Fibroblast of the conjunctiva (primary cell): ENCODE measurements around the gene UGCG.
"Not testable (repeated sequence)": the region's sequence is repeated elsewhere in the genome, so short reads cannot be mapped to it uniquely, and the experiment has no call there.

Experiments
- DNase-seq: peaks from one replicate; pipeline ENCODE4 v3.0.0-alpha.2; 2010; ENCODE audit warnings: low read depth

UGCG gene

DNA sequence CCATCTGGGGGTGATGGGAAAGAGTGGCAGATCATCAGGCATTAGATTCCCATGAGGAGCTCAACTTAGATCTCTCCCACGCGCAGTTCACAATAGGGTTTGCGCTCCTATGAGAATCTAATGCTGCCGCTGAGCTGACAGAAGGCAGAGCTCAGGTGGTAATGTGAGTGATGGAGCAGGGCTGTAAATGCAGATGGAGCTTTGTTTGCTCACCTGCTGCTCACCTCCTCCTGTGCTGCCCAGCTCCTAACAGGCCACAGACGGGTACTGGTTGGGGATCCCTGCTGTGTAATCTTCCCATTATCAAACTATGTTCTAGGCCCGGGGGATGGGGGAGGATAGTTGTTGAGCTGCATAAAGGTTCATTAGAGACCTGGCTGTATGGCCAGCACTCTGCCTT, 58.4 kb downstream of the UGCG start:
- no peak for DNase-seq

DNA sequence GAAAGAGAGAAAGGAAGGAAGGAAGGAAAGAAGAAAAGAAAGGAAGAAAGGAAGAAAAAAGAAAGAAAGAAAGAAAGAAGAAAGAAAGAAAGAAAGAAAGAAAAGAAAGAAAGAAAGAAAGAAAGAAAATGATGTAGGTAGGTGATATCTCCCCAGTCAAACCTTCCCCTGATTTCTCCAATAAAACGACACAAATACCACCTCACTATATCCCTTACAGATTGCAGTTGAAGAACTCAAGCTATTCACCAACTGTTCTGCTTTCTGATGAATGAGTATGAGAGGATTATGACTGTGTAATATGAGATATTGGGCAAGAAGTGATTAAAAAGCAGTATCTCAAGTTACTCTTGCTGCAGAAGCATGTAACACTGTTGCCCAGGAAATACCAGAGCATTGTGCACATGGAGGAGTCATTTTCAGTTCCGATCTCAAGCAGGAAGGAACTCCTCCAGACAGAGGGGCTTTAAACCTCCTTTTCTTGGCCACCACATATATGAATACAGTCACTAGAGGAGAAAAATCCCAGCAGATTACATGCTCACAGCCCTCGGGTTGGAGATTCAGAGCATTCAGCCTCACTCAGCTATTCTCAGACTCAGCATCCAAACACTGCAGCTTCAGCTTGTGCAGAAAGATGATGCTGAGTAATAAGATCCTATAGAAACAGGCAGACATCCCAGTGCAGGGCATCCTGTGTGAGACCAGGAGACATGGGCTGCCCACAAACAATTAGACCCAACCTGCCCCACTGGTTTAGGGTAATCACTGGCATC, 61.4 kb downstream of the UGCG start:
- peak; percentile 81 for DNase-seq

DNA sequence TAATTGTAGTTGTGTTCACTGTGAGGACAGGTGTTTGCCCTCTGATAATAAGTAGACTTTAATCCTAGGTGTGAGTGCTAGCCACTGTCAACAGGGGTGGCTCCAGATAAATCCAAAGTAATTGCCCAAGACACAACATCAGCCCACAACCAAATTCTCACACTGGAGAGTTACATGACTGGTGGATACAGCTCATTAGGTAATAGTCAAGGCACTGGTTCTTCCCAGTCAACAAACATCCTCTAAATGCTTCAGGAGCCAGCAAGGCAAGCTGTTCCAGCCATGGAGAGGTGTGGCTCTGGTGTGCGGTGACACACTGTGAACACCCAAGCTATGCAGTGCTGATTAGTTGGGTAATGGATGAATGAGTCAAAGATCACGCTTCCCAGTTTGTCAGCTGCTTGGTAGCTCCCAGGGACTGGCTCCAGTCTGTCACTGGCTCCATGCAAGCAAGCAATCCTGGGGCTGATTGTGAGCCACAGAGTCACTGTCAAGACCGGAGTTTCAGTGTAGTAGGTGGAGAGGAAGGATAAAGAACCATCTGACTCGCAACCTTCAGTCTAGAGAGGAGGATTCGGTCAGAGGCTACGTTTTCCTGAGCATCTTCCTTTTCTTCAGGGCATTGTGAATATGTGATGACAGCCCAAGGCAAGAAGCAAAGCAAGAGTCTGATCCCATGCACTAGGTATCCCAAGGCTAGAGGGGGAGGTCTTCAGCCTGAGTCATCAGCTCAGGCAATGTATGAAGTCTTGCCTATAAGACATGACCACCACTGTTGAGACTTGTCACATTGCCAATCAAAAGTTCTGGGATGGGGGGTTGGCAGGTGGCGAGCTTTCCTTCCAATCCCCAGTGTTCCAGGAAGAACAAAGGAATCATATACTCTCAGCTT, 63.1 kb downstream of the UGCG start:
- DNase-seq = no peak

DNA sequence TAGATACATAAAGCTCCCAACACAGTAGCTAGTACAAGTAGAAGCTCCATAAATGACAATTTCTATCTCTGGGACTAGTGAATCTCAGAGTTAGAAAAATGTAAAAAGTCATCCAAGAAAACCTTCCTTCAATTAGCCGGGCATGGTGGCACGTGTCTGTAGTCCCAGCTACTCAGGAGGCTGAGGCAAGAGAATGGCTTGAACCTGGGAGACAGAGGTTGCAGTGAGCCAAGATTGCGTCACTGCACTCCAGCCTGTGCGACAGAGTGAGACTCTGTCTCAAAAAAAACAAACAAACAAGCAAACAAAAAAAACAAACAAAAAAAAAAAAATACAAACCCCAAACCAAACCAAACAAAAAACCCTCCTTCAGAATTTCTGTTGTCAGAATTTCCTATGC, 63.9 kb downstream of the UGCG start:
- not testable (repeated sequence) for DNase-seq

DNA sequence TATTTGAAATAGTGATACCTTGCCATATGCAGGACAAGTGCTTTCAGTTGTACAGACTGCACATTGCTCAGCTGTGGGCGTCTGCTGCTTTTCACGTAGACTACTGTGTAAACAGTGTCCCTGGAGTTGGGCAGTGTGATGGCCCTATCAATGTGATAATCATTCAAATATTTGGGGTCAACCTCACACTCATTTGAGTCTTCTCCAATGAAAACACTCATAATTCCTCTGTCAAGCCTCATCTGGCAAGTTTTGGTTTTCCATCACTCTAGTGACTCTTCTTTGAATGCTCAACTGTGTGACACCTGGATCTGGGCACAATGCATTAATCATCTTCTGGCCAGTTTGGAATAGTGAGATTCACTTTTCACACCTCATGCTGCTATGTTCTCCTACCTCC, 64.4 kb downstream of the UGCG start:
- no peak for DNase-seq

DNA sequence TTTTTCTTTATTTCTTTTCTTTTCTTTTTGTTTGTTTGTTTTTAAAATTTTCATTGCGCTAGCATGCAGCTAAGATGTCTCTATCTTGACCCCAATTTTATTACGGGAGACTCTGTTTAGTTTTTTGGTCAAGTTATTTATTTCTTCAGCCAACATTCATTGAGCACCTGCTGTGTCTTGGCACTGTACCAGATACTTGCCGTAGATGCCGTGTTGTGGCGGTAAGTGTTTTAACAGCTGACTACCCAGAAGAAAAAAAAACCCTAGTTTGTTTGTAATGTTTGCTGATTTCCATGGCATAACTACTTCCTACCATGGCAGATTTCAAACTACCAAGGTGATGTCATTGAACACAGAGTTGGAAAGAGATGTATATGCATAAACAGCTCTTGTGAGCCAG, 65.0 kb downstream of the UGCG start:
- no peak for DNase-seq

DNA sequence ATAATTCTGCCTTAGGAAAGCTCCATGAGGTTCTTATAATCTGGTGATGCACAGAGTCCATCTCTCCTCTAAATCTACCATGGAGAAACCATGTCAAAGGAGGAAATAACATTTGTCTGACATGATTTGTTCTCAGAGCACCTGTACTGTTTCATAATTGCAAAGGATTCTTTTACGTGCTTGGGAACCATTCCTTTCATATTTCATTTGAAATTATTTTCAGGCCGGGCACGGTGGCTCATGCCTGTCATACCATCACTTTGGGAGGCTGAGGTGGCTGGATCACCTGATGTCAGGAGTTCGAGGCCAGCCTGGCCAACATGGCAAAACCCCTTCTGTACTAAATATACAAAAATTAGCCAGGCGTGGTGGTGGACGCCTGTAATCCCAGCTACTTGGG, 65.4 kb downstream of the UGCG start:
- DNase-seq = no peak

DNA sequence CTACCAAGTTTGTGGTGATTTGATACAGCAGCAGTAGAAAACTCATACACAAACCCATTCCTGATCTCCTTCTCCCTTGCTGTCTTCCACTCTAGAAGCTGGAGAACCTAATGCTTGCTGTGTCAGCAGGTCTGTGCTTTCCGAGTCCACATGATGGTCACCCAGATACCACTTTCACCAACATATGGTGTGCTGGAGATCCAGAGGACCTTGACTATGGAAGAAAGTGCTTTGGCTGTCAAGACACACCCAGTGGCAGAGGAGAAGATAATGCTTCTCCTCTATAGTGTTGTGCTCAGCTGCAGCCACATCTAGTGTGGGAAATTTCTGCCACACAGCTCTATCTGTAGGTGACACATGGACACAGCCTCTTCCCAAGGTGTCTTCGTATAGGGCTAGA, 67.4 kb downstream of the UGCG start:
- no peak for DNase-seq

DNA sequence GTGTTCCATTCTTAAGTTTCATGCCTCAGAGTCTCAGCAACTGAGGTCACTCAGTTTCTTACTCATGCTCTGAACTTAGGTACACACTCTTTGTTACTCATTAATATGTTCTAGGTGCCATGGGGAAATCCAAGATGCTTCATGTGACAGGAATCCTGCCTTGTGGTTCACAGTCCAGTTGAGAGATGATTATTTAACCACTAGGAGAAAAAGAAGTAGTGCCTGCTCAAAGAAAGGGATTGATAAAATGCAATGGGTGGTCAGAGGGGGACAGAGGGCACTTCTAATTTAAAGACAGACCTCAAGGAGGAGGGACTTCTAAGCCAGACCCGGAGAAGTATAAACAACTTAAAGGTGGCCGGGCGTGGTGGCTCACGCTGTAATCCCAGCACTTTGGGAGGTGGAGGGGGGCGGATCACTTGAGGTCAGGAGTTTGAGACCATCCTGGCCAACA, 69.0 kb downstream of the UGCG start:
- DNase-seq = peak; percentile 68

DNA sequence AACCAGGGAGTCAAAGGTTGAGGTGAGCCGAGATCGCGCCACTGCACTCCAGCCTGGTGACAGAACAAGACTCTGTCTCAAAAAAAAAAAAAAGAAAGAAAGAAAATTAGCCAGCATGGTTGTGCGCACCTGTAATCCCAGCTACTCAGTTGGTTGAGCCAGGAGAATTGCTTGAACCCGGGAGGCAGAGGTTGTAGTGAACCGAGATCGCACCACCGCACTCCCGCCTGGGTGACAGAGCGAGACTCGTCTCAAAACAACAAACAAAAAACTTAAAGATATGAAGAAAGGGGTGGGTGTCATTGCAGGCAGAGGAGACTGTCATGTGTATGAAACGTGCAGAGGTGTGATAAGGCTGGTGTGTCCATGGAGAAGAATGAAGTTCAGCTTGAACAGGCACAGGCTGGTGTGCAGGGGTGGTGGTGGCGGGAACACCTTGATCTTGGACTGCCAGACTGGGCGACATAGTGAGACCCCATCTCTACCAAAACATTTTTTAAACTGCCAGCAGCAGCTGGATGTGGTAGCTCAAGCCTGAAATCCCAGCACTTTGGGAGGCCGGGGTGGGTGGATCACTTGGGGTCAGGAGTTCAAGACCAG, 69.6 kb downstream of the UGCG start:
- DNase-seq = no peak

DNA sequence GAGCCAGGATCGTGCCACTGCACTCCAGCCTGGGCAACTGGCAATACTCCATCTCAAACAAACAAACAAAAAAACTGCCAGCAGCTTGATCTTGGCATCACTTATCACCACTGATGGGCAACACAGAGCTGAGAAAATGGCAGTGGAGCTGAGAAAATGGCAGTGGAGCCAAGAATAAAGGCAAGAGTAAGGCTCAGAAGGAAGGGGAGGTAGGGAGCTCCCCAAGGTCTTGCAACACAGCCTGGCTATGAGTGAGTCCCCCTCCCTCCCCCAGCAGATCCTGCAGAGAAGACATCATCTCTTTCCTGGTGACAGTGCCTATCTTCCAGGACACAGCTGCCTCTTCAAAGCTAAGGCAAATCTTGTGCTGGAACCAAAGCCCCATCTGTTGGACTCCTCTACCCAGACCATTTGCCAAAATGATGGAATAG, 70.3 kb downstream of the UGCG start:
- no peak for DNase-seq

DNA sequence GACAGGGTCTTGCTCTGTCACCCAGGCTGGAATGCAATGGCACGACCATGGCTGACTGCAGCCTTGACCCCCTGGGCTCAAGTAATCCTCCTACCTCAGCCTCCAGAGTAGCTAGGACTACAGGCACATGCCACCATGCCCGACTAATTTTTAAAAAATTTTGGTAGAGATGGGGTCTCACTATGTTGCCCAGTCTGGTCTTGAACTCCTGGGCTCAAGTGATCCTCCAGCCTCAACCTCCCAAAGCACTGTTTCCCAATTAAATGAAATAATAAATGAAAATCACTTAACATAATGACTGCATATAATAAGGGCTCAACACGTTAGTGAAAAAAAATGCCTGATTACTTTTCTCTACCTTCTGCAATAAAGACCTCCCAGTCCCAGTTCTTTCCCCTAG, 71.0 kb downstream of the UGCG start:
- DNase-seq = no peak

DNA sequence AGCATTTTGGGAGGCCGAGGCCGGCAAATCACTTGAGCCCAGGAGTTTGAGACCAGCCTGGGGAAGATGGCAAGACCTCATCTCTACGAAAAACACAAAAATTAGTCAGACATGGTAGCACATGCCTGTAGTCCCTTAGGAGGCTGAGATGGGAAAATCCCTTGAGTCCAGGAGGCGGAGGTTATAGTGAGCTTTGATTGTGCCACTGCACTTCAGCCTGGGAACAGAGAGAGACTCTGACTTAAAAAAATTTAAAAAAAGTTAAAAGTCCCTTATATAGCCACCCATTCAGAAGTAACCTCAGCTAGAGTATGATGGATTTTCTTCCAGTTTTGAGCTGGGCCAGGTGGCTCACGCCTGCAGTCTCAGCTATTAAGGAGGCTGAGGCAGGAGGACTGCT, 72.4 kb downstream of the UGCG start:
- no peak for DNase-seq

DNA sequence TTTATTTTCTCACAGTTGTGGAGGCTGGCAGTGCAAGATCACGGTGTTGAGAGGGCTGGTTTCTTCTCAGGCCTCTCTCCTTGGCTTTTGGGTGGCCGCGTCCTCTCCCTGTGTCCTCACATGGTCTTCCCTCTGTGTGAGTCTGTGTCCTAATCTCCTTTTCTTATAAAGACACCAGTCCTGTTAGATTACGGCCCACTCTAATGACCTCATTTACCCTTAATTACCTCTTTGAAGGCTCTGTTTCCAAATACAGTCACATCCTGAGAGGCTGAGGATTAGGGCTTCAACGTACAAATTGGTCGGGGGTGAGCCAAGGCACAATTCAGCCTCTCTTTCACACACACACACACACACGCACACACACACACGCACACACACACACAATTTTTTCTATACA, 73.0 kb downstream of the UGCG start:
- no peak for DNase-seq

DNA sequence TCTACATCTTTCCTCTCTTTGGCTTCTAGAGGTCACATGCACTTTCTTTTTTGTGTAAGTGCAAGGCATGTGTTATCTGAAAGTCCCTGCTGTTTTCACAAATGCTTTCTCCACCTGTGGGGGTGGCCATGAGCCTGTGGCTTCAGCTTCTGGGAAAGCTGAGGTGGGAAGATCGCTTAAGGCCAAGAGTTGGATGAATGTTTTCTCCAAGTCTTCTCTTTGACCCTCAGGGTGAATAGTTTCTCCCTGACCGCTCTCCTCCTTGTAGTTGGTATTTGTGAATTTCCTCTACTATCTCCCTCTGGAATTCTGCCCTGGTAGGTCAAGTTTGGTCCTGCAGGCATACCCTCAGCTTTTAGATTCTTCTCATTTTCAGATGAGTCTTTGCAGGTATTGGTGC, 74.2 kb downstream of the UGCG start:
- no peak for DNase-seq

DNA sequence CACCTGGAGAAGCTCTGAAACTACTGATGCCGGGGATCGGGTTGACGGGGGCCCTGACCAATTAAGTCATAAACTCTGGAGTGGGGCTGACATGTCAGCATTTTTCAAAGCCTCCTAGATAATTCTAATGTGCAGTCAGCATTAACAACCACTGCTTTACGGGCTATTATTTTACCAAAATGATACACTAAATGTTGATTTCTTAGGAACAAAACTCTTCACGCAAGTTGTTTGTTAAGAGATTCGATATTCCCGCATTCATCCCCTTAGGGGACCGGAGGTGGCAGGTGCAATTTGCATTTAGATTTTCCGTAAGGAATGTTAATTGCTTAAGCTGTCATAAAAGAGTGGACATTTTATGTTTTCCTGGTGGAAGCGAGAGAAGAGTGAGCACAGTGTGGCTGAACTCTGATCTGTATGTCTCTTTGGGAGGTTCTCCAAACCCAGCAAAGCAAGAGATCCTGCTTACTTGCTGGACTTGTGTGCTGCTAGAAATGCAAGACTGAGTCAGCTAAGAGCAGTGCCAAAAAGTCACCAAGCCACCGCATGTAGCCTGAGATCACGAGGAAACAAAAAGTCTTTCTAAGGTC, 77.6 kb downstream of the UGCG start:
- no peak for DNase-seq

DNA sequence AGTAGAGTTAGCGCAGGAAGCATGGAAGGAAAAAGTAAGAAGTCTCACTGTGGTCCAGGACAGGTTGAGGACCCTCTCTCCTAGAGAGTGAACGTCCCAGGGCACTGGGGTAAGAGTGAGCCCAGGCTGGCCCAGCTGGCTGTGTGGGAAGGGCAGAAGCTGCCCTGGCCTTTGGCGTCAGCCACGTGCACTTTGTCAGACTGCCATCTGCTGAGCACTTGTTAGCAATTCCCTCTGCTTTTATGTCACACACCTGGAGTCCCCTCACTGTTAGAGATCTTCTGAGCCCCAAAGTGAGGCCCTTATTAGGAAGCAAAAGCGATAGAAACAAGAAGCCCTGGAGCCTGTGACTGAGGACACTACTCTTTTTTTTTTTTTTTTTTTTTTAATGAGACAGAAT, 79.1 kb downstream of the UGCG start:
- DNase-seq = no peak

DNA sequence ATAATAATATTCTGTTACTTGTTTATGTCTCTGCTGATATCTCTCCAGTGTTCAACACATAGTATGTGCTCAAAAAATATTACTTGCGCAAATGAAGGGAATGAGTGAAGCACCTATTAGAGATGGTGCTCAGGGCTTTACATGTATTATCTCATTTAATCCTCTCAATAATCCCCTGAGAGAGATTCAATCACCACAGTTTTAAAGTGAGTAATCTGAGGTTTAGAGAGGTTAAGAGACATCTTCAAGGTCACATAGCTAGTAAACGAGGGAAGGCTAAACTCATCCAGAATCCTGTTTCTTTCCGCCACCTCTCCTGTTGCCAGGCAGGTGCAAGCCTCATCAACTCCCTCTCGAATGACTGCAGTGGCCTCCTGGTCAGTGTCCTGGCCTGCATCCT, 82.0 kb downstream of the UGCG start:
- no peak for DNase-seq

DNA sequence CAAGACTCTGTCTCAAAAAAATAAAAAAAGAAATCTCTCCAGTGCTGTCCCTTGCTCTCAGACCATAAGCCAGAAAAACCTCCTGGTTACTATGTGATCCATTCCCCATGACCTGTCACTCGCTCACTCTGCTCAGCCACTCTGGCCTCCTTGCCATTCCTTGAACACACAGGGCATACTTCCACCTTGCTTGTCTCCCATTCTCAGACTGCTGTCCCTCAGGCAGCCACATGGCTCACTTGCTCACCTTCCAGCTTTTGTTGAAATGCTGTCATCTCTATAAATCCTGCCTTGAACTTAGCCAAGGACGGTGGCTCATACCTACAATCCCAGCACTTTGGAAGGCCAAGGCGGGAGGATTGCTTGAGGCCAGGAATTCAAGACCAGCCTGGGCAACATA, 82.9 kb downstream of the UGCG start:
- no peak for DNase-seq

DNA sequence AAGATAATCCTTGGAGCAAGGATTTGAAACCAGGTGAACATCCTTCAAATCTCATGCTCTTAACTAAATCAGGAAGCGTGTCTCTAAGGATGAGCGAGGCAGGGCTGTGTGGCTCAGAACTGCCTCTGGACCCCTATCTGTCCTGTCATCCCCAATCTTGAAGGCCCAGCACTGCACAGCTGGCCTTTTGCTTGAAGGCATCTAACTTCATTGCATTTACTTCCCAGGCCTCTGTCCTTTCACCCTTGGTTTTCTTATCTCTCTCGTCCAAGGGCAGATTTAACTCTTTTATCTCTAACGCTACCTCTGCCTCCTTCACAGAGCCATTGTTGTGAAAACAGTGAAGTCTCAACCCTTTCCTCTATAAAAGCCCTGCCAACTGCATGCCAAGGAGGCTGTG, 83.8 kb downstream of the UGCG start:
- DNase-seq = no peak

DNA sequence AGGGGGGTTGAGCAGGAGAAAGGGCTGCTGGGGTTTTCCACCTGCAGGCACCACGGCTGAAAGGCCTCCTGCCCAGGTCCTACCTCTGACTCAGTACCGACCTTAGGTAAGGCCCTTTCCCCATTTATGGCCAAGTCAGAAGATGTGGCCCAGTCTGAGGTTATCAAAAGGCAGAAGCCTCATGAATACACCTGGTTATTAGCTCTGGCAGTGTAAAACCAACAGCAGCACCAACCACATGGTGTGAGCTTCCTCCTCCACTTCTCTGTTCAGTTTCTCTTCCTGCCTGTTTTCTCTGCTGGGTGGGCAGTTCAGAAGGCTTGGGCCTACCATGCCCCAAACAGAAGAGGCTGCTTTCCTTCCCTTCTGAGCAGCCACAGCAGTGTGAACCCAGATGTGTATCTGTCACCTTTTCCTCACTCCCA, 86.9 kb downstream of the UGCG start:
- DNase-seq = no peak

DNA sequence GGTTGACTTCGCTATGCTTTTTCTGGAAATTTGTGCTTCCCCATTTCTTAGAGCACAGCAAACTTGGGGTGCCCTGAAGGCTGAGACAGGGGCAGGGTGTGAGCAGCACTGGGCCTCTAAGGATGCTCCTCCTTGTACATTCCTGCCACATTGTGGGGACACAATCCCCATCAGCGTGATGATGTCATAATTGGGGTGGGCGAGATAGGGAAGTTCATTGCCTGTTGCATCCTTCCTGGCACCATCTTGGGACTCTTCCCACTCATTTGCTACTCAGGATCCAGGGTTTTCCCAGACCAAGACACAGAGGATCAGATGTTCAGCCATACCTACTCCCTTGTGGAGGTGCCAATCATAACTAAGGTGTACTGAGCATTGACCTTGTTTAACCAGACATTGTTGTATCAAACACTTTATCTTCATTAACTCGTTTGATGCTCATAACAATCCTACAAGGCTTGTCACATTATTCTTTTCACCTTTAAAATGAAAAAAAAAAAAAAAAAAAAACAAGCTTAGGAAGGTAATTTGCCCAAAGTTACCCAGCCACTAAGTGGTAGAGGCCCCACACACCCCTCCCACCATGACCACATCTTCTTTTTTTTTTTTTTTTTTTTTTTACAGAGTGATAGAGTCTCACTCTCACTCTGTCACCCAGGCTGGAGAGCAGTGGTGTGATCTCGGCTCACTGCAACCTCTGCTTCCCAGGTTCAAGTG, 87.6 kb downstream of the UGCG start:
- DNase-seq = no peak
